ENCODE results near the gene SNAP29. TPM values are rescaled to one million over a fixed set of nuclear protein-coding genes. Genes with fewer than 3 reads are reported as not detected.
A peak's percentile ranks its signal among the peaks of the same experiment; 100 is the strongest.

SNAP29 gene
- total and polyA plus RNA-seq, 9 of the 15 experiments (the other 6 are each of a cell fraction or from before 2014, with no cell fraction given): 19.5 to 250 (median 75.9) TPM

DNA sequence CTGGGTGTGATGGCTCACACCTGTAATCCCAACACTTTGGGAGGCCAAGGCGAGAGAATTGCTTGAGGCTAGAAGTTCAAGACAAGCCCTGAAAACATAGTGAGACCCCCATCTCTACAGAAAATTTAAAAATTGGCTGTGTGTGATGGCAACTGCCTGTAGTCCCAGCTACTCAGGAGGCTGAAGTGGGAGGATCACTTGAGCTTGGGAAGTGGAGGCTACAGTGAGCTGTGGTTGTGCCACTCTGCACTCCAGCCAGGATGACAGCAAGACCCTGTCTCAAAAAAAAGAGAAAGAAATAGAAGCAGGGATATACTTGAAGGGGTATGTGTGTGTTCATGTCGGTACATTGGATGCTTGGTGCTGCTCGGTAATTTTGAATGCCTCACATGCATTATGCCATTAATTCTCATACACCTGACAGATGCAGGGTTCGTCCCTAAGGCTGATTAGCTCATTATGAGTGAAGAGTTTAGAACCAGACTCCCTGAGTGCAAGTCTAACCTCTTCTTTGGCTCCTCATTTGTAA is 72.4 kb downstream of the SNAP29 start (continued):
- no peak for TF ChIP-seq ELF1 (tag; IDR thresholded peaks at IDR 0.05)

DNA sequence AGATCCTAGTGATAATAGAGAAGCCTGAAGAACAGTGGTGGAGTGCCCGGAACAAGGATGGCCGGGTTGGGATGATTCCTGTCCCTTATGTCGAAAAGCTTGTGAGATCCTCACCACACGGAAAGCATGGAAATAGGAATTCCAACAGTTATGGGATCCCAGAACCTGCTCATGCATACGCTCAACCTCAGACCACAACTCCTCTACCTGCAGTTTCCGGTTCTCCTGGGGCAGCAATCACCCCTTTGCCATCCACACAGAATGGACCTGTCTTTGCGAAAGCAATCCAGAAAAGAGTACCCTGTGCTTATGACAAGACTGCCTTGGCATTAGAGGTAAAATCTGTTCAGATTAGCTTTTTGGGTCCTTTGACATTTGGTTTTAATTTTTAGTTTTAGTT is 75.1 kb downstream of the SNAP29 start:
- DNase-seq (ENCODE audit: extremely low read depth in 1 of 4, low spot score in 3 of 4) (no peak), FAIRE-seq (no peak), ATAC-seq (no peak)
- intact Hi-C loops (cut with micrococcal nuclease) (loop anchor here (5.0 kb wide), 1 partner anchor 48 kb away; the partner anchor contains the start of gene LZTR1), in situ Hi-C loops (cut with MboI) (no loop called here)
- no peak overlapping the region for H3K4me3 ChIP-seq
- peaks cover 17 to 25% of the 10 kb centered on the region in 2 experiments for H3K4me1 ChIP-seq (replicated peaks in 1 of 2; ENCODE audit: control insufficient read depth in 2 of 2, insufficient read depth in 2 of 2, low read length in 2 of 2)
- H3K36me3 ChIP-seq (ENCODE audit: control insufficient read depth, insufficient read depth, low read length): peaks cover 81% of the 10 kb centered on the region
- no peaks in the 10 kb centered on the region for H3K9me3 ChIP-seq (replicated peaks; ENCODE audit: control insufficient read depth, insufficient read depth, low read depth, low read length)
- no TSS peak for BruUV-seq (replicated peaks)
- peaks cover 98% of the 10 kb centered on the region for H3K79me2 ChIP-seq (ENCODE audit: control insufficient read depth, insufficient read depth, low read length)
- H4K20me1 ChIP-seq (replicated peaks; ENCODE audit: control insufficient read depth, insufficient read depth, low read length): peaks cover 84% of the 10 kb centered on the region
- 97% methylated on average over 7 of the region's 7 CpGs for WGBS (ENCODE audit: insufficient coverage, low coverage, missing lambda C conversion rate)
- no peak overlapping the region for H3K4me2 ChIP-seq (ENCODE audit: insufficient read depth, low read length)
- no peak overlapping the region for H2AFZ ChIP-seq (ENCODE audit: low read depth, low read length)
- H3K9ac ChIP-seq (ENCODE audit: insufficient read depth in 1 of 2, low read depth in 2 of 2, low read length in 2 of 2): no peak overlapping the region
- no peaks in the 10 kb centered on the region for H3K27me3 ChIP-seq (ENCODE audit: control insufficient read depth in 2 of 2, insufficient read depth in 2 of 2, low read length in 2 of 2)
- TF ChIP-seq, protein P1, sequence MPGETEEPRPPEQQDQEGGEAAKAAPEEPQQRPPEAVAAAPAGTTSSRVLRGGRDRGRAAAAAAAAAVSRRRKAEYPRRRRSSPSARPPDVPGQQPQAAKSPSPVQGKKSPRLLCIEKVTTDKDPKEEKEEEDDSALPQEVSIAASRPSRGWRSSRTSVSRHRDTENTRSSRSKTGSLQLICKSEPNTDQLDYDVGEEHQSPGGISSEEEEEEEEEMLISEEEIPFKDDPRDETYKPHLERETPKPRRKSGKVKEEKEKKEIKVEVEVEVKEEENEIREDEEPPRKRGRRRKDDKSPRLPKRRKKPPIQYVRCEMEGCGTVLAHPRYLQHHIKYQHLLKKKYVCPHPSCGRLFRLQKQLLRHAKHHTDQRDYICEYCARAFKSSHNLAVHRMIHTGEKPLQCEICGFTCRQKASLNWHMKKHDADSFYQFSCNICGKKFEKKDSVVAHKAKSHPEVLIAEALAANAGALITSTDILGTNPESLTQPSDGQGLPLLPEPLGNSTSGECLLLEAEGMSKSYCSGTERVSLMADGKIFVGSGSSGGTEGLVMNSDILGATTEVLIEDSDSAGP (CRISPR knock-in tag; IDR thresholded peaks at IDR 0.05): 0 out of 2 replicates have a peak, but pooled peaks have one; percentile 18
- TF ChIP-seq BRCA1 (IDR thresholded peaks at IDR 0.05): no peak
- 0 out of 2 replicates have a peak, but pooled peaks have one; percentile 26 for TF ChIP-seq BRCA1 (CRISPR knock-in tag; IDR thresholded peaks at IDR 0.05)
- TF ChIP-seq CHD4 (IDR thresholded peaks at IDR 0.05; ENCODE audit: insufficient read depth, insufficient replicate concordance, low read depth, low read length, poor library complexity, severe bottlenecking): no peak
- TF ChIP-seq, protein P2, sequence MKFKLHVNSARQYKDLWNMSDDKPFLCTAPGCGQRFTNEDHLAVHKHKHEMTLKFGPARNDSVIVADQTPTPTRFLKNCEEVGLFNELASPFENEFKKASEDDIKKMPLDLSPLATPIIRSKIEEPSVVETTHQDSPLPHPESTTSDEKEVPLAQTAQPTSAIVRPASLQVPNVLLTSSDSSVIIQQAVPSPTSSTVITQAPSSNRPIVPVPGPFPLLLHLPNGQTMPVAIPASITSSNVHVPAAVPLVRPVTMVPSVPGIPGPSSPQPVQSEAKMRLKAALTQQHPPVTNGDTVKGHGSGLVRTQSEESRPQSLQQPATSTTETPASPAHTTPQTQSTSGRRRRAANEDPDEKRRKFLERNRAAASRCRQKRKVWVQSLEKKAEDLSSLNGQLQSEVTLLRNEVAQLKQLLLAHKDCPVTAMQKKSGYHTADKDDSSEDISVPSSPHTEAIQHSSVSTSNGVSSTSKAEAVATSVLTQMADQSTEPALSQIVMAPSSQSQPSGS (CRISPR knock-in tag; IDR thresholded peaks at IDR 0.05): peak; percentile 10; the same call in 1 of the 2 replicates
- no peak for TF ChIP-seq POLR2H (tag; IDR thresholded peaks at IDR 0.05; ENCODE audit: low read depth)
- TF ChIP-seq WHSC1 (IDR thresholded peaks at IDR 0.05; ENCODE audit: low read length): peak; percentile 99
- 0 out of 2 replicates have a peak, but pooled peaks have one; percentile 25 for TF ChIP-seq ZC3H4 (CRISPR knock-in tag; IDR thresholded peaks at IDR 0.05; ENCODE audit: borderline replicate concordance)
- peak; percentile 9; the same call in 1 of the 2 replicates for TF ChIP-seq ZFX (CRISPR knock-in tag; IDR thresholded peaks at IDR 0.05)
- TF ChIP-seq, protein P3, sequence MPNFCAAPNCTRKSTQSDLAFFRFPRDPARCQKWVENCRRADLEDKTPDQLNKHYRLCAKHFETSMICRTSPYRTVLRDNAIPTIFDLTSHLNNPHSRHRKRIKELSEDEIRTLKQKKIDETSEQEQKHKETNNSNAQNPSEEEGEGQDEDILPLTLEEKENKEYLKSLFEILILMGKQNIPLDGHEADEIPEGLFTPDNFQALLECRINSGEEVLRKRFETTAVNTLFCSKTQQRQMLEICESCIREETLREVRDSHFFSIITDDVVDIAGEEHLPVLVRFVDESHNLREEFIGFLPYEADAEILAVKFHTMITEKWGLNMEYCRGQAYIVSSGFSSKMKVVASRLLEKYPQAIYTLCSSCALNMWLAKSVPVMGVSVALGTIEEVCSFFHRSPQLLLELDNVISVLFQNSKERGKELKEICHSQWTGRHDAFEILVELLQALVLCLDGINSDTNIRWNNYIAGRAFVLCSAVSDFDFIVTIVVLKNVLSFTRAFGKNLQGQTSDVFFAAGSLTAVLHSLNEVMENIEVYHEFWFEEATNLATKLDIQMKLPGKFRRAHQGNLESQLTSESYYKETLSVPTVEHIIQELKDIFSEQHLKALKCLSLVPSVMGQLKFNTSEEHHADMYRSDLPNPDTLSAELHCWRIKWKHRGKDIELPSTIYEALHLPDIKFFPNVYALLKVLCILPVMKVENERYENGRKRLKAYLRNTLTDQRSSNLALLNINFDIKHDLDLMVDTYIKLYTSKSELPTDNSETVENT (CRISPR knock-in tag; IDR thresholded peaks at IDR 0.05): 0 out of 2 replicates have a peak, but pooled peaks have one; percentile 24
- CTCF ChIA-PET (ENCODE audit: low intra/inter-chr PET ratio): no interaction called here
- POLR2A ChIA-PET: interaction anchor here (1.0 to 64.4 kb wide), 3 partner anchors 16 to 48 kb away, joined by 3 to 1556 read pairs (median 1556); partner anchors contain the start of genes AIFM3, CRKL and LZTR1
- H3K9me1 ChIP-seq (ENCODE audit: control insufficient read depth, insufficient read depth, low read length): peaks cover 22% of the 10 kb centered on the region
- no peak overlapping the region for H3K27ac ChIP-seq (ENCODE audit: extremely low read depth, low read depth, low read length)
